ENCODE measurements around the gene BCL2L11. TPM values are rescaled to one million over a fixed set of nuclear protein-coding genes. Genes with fewer than 3 reads are reported as not detected.

BCL2L11 gene
- total RNA-seq, 2 experiments from 2014 or later, result 38.7 to 42.5 TPM

DNA sequence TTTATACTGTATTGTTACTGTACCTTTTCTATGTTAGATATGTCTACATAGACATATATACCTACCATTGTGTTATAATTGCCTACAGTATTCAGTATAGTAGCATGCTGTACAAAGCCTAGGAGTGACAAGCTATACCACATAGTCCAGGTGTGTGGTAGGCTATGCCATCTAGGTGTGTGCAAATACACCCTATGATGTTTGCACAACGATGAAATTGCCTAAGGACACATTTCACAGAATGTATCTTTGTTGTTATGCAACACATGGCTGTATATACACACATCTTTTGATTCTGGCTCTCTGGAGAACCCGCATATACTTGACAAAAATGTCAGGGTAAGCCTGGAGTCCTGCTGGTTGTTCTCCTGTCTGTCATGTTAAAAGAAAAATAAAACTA lies 85.1 kb downstream of the BCL2L11 start:
- CTCF ChIA-PET, result interaction anchor here (1.2 kb wide), 1 partner anchor 9 kb away, joined by 3 read pairs; no protein-coding TSS in a partner anchor
- POLR2A ChIA-PET, result no interaction called here

DNA sequence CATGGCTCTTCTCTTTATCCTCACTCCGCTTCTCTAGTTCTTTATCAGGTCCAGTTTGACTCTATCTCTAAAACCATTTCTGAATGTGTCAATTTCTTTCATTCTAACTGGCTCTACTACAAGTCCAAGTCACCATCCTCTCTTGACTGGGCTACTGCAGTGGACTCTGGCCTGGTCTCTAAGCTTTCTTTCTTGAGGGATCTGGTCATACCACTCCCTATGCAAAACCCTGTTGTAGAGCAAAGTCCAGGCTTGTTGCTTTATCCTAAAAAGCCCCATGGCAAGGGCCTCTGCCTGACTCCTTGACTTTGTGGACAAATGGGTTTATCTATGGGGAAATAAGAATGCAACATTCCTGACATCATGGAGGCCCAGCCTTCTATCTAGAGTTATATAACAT lies 87.1 kb downstream of the BCL2L11 start:
- CTCF ChIA-PET, result no interaction called here

DNA sequence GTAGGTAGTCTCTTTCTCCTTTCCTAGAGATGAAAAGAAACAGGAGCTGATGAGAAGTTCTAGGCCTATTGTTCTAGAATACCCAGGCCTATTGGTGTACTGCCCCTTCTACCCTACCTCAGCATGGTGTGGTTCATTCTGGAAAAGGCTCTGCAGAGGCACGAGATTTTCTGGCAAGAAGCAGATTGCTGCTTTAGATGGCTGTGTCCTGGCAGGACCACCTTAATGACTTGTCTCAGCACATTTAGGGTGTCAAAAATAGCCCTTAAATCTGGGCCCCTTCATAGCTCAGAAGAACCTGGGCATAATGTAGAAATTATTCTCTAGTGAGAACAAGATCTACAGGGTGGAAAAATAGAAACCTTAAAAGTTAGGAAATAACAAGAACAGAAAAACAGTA lies 87.9 kb downstream of the BCL2L11 start:
- ChIA-PET CTCF (no interaction called here), POLR2A (interaction anchor here (0.9 to 1.0 kb wide), 2 partner anchors 41 to 165 kb away, joined by 3 read pairs; no protein-coding TSS in a partner anchor)

More for the DNA sequence above, 87.1 kb downstream of the BCL2L11 start:
- POLR2A ChIA-PET, result no interaction called here

DNA sequence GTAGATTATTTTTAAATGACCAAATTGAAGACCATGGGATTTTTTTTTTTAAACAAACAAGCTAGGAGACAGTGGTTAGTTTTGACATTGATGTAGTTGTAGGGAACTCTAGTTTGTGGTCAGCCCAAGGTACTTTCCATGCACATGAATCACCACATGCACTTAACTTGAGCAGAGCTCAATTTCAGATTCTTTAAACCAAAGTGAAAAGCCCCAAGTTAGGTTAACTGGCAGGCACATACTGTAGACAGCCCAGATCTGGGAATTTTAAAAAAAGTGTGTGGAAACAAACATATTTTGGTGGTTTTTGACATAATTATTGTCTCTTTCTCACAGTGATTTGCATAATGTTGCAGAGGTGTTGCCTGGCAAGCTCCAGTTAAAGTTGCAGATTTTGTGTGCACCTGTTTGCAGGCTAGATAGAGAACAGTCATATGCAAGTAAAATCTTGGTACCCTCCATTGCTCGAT lies 88.4 kb downstream of the BCL2L11 start:
- ChIA-PET CTCF (no interaction called here), POLR2A (interaction anchor here (0.9 to 1.0 kb wide), 2 partner anchors 41 to 166 kb away, joined by 3 read pairs; no protein-coding TSS in a partner anchor)

DNA sequence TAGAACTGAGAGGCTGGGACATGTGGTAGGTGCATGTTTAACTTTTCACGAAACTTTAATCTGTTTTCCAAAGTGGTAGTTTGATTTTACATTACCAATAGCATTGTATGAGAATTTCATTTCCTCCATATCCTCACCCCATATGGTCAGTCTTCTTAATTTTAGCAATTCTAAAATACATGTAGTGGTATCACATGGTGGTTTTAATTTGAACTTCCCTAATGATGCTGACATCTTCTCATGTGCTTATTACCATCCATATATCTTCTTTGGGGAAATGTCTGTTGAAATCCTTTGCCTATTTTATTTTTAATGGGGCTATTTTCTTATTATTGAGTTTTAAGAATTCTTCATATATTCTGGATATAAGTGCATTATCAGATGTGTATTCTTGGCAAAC lies 89.3 kb downstream of the BCL2L11 start:
- CTCF ChIA-PET, result no interaction called here
- POLR2A ChIA-PET, result no interaction called here

DNA sequence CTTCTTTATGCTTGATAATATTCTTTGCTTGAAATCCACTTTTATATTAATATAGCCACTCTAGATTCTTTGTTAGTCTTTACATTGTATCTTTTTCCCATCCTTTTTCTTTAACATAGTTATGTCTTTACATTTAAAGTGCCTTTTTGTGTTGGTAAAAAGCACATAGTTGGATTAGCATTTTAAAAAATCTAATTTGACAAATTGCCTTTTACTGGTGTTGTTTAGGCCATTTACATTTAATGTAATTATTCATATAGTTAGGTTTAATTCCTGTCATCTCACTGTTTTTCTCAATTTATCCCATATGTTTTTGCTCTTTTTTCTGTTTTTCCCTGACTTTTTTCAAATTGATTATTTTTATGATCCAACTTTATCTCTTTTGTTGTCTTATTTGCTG lies 93.2 kb downstream of the BCL2L11 start:
- POLR2A ChIA-PET, result no interaction called here
- CTCF ChIA-PET, result no interaction called here

GRCh38 chr2:111216811-111217652 lies 96.3 kb downstream of the BCL2L11 start:
- POLR2A ChIA-PET, result no interaction called here
- CTCF ChIA-PET, result no interaction called here

Data from activated CD8-positive, alpha-beta memory T cell treated with anti-CD3 and anti-CD28 coated beads for 36 hours (primary cell).